Activated naive CD8-positive, alpha-beta T cell treated with anti-CD3 and anti-CD28 coated beads, Interleukin-2, amount 10 ng/mL, durations not matched to agents 7 days and 5 days (primary cell): ENCODE measurements around the gene SHLD1. TPM values are rescaled to one million over a fixed set of nuclear protein-coding genes. Genes with fewer than 3 reads are reported as not detected.

Source experiments
- ATAC-seq: fragments of 150-1000 bp; cut with Tn5 transposase; one replicate; pipeline ENCODE4 v1.10.0; 2021; ENCODE audit warnings: low read depth, moderate library complexity
- POLR2A ChIA-PET: fragments of 350-600 bp; sonication (Branson Sonifier 250); formaldehyde crosslinking; loops from one replicate; lab custom pipeline; 2021; ENCODE audit warnings: antibody characterized with exemption; lab: Charles Lee
- DNase-seq: peaks from one replicate; pipeline ENCODE4 v3.0.0; 2021
- H3K27ac Mint-ChIP-seq: one replicate; pipeline ENCODE4 v1.8.0; 2022; ENCODE audit warnings: mild to moderate bottlenecking, mixed read lengths
- H3K27me3 Mint-ChIP-seq: one replicate; pipeline ENCODE4 v1.8.0; 2022; ENCODE audit warnings: mild to moderate bottlenecking, moderate library complexity, mixed read lengths
- H3K36me3 Mint-ChIP-seq: one replicate; pipeline ENCODE4 v1.8.0; 2021; ENCODE audit warnings: mild to moderate bottlenecking, mixed read lengths
- H3K4me1 Mint-ChIP-seq: one replicate; pipeline ENCODE4 v1.8.0; 2021; ENCODE audit warnings: mixed read lengths
- H3K4me3 Mint-ChIP-seq: one replicate; pipeline ENCODE4 v1.8.0; 2022; ENCODE audit warnings: mild to moderate bottlenecking, moderate library complexity, mixed read lengths
- H3K9me3 Mint-ChIP-seq: one replicate; pipeline ENCODE4 v1.8.0; 2021; ENCODE audit warnings: mixed read lengths
- total RNA-seq, 2 experiments: library from RNA; stranded (reverse); gene quantifications; one replicate each; pipeline ENCODE4 v1.2.3, GENCODE V29; 2021

Gene SHLD1
- total RNA-seq, 2 experiments from 2014 or later: 8.1 to 8.4 TPM

DNA sequence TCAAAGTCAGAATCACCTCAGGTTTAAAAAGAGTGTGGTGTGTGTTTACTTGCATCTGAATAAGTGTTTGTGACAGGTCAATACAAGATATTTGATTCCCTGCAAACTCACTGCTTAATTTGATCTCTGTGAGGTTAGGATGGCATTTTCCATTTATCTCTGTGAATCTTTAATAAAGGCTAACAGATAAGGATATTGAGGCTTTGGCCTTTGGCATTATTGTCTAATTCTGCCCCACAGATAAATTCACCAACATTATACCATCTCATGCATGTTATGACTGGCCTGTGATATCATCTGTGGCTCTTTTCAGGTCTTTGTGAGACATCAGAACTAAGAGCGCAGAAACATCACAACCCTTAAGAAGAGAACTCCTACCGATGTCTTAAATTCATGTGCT is 115.4 kb downstream of the SHLD1 start:
- DNase-seq (no peak), ATAC-seq (no peak)
- H3K36me3 Mint-ChIP-seq: peaks cover 4% of the 10 kb centered on the region
- no peak overlapping the region for H3K4me3 Mint-ChIP-seq
- H3K9me3 Mint-ChIP-seq: no peaks in the 10 kb centered on the region
- POLR2A ChIA-PET: no interaction called here
- H3K27ac Mint-ChIP-seq: no peak overlapping the region
- no peaks in the 10 kb centered on the region for H3K27me3 Mint-ChIP-seq
- peaks cover 11% of the 10 kb centered on the region for H3K4me1 Mint-ChIP-seq

DNA sequence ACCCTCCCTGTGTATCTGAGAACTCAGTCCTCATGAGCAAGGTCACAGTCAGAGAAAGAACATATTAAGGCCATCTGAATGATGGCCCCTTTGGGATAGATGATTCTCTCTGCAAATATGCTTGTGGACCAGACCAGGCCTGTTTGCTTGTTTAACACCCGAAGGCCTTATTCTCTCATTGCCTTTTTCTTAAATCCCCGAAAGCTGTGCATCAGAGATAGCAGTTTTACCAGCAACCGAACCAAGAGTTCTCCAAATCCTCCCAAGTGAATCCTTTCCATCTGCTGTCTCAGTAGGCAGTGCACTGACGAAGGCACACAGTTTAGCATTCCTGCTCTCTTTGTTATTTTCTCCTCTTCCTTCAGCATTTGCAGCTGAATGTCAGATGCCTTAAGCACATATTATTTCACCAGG is 120.4 kb downstream of the SHLD1 start:
- no peaks in the 10 kb centered on the region for H3K36me3 Mint-ChIP-seq
- no peak overlapping the region for H3K4me3 Mint-ChIP-seq
- no peak overlapping the region for H3K27ac Mint-ChIP-seq
- no peaks in the 10 kb centered on the region for H3K4me1 Mint-ChIP-seq
- POLR2A ChIA-PET: no interaction called here
- H3K27me3 Mint-ChIP-seq: peaks cover 6% of the 10 kb centered on the region
- ATAC-seq (no peak), DNase-seq (no peak)
- H3K9me3 Mint-ChIP-seq: no peaks in the 10 kb centered on the region

DNA sequence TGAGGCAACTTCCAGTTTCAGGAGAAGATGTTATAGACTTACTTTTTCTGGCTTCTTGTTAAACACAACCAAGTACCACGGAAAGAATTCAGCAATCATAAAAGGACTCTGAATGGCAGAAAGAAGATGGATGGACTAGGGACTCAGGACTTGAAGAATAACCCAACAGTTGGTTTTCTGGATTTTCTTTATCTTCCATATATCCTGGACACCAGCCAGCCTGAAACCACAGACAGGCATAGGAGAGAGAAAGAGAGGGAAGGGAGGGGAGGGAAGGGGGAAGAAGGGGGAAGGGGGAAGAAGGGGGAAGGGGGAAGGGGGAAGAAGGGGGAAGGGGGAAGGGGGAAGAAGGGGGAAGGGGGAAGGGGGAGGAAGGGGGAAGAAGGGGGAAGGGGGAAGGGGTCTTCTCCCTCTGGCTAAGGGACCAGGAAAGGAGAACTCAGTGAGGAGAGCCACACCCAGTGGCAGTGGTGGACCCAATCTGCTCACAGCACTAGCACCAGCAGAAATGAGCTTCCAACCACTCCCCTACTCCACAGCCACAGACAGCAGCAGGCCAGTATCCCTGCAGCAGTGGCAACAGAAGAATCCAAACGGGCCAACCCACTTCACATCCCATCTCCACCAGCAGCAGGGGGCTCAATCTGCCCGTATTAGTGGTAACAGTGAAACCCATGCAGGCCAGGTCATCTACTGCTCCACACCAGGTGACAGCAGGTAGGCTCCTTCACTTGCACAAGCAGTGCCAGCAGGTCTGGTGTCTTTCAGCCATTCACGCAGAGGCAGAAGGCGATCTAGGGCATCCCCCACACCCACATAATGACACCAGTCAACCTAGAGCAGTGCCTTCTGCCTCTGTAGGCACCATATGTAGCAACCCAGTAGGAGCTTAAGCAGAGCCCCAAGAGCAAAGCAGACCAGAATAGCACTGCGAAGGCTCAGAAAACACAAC is 121.5 kb downstream of the SHLD1 start:
- H3K4me3 Mint-ChIP-seq: no peak overlapping the region
- H3K4me1 Mint-ChIP-seq: no peaks in the 10 kb centered on the region
- POLR2A ChIA-PET: no interaction called here
- no peak overlapping the region for H3K27ac Mint-ChIP-seq
- H3K9me3 Mint-ChIP-seq: no peaks in the 10 kb centered on the region
- ATAC-seq (no peak), DNase-seq (no peak)
- peaks cover 12% of the 10 kb centered on the region for H3K27me3 Mint-ChIP-seq
- H3K36me3 Mint-ChIP-seq: no peaks in the 10 kb centered on the region

DNA sequence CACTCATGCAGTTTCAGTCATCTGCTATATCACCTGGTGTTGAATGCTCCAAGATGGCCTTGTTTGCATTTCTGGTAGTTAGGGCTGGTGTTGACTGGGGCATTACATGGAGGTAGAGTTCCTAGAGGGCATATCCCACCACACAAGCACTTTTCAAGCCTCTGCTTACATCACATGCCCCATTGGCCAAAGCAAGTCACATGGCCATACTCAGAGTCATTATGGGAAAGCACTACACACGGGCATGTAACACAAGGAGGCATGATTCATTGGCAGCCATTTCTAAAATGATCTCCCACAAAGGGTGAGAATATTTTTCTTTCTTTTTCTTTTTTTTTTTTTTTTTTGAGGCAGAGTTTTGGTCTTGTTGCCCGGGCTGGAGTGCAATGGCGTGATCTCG is 126.9 kb downstream of the SHLD1 start:
- H3K4me1 Mint-ChIP-seq: peaks cover 9% of the 10 kb centered on the region
- POLR2A ChIA-PET: no interaction called here
- no peaks in the 10 kb centered on the region for H3K9me3 Mint-ChIP-seq
- H3K36me3 Mint-ChIP-seq: no peaks in the 10 kb centered on the region
- peaks cover 14% of the 10 kb centered on the region for H3K27me3 Mint-ChIP-seq
- ATAC-seq: no peak
- H3K4me3 Mint-ChIP-seq: no peak overlapping the region
- no peak for DNase-seq
- no peak overlapping the region for H3K27ac Mint-ChIP-seq

- POLR2A ChIA-PET: no interaction called here
- no peaks in the 10 kb centered on the region for H3K9me3 Mint-ChIP-seq
- no peak for ATAC-seq
These were observed 130.1 kb downstream of the SHLD1 start for GRCh38 chr20:5880326-5880725.

GRCh38 chr20:5881703-5882102 is 131.5 kb downstream of the SHLD1 start:
- DNase-seq: no peak
- peaks cover 7% of the 10 kb centered on the region for H3K27me3 Mint-ChIP-seq
- POLR2A ChIA-PET: no interaction called here
- H3K4me3 Mint-ChIP-seq: no peak overlapping the region
- H3K36me3 Mint-ChIP-seq: no peaks in the 10 kb centered on the region
- ATAC-seq: no peak
- no peak overlapping the region for H3K27ac Mint-ChIP-seq
- no peaks in the 10 kb centered on the region for H3K9me3 Mint-ChIP-seq
- H3K4me1 Mint-ChIP-seq: peaks cover 9% of the 10 kb centered on the region

More at GRCh38 chr20:5880326-5880725, 130.1 kb downstream of the SHLD1 start:
- Mint-ChIP-seq H3K36me3 (no peaks in the 10 kb centered on the region), H3K27me3 (peaks cover 10% of the 10 kb centered on the region), H3K4me3 (no peak overlapping the region), H3K4me1 (peaks cover 9% of the 10 kb centered on the region), H3K27ac (no peak overlapping the region)
- DNase-seq: no peak

DNA sequence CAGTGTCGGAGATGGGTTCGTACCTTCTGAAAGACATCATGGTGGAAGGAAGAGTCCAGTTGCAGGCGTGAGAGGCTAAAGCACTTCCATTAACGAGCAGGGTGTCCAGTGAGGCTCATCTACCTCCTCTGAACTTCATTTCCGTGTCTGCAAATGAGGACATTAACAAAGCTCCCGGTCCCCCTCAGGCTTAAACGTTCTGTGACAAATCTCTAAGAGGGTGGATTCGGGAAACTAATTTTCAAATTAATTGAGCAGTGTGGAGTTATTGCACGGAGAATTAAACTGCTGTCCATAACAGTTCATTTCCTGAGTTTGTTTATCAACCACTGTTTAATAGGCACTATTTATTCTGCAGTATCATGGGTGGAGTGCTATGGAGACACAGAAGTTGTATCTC is 132.0 kb downstream of the SHLD1 start:
- H3K9me3 Mint-ChIP-seq: no peaks in the 10 kb centered on the region
- no peak overlapping the region for H3K4me3 Mint-ChIP-seq
- peaks cover 9% of the 10 kb centered on the region for H3K4me1 Mint-ChIP-seq
- H3K36me3 Mint-ChIP-seq: no peaks in the 10 kb centered on the region
- H3K27ac Mint-ChIP-seq: no peak overlapping the region
- DNase-seq: no peak
- no peak for ATAC-seq
- H3K27me3 Mint-ChIP-seq: peaks cover 10% of the 10 kb centered on the region
- POLR2A ChIA-PET: no interaction called here

- peaks cover 6% of the 10 kb centered on the region for H3K4me1 Mint-ChIP-seq
- no peak overlapping the region for H3K4me3 Mint-ChIP-seq
- POLR2A ChIA-PET: no interaction called here
- H3K27ac Mint-ChIP-seq: no peak overlapping the region
- H3K9me3 Mint-ChIP-seq: no peaks in the 10 kb centered on the region
- DNase-seq: no peak
- no peaks in the 10 kb centered on the region for H3K36me3 Mint-ChIP-seq
- peaks cover 9% of the 10 kb centered on the region for H3K27me3 Mint-ChIP-seq
- no peak for ATAC-seq
These were observed 134.5 kb downstream of the SHLD1 start for GRCh38 chr20:5884465-5885335.

- H3K27me3 Mint-ChIP-seq: peaks cover 11% of the 10 kb centered on the region
- no peak overlapping the region for H3K4me3 Mint-ChIP-seq
- H3K9me3 Mint-ChIP-seq: no peaks in the 10 kb centered on the region
- ATAC-seq: no peak
- no peak overlapping the region for H3K27ac Mint-ChIP-seq
- no peaks in the 10 kb centered on the region for H3K36me3 Mint-ChIP-seq
- peaks cover 6% of the 10 kb centered on the region for H3K4me1 Mint-ChIP-seq
- DNase-seq: no peak
- POLR2A ChIA-PET: no interaction called here
These were observed 135.7 kb downstream of the SHLD1 start for GRCh38 chr20:5885866-5886265.

GRCh38 chr20:5886788-5887187 is 136.6 kb downstream of the SHLD1 start:
- Mint-ChIP-seq H3K4me3 (no peak overlapping the region), H3K27ac (no peak overlapping the region), H3K9me3 (no peaks in the 10 kb centered on the region), H3K36me3 (no peaks in the 10 kb centered on the region), H3K27me3 (peaks cover 12% of the 10 kb centered on the region), H3K4me1 (peaks cover 2% of the 10 kb centered on the region)
- DNase-seq (no peak), ATAC-seq (no peak)
- POLR2A ChIA-PET: no interaction called here

DNA sequence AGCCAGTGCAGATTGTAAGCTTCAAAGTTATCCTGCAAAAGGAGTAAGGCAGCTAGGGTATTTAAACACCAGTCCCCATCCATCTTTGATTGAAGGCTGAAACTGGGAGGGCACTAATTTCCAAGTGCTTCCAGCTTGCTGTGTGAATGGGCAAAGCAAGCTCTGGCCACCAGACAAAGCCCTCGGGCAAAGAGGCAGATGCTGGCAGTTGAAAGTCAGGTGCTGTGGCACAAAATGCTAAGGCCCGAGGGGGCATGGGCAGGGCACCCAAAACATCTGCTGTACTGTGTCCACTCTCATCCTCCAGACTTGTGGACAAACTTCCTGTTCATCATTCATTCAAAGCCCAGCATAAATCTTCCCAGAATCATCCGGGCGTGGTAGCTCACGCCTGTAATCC is 137.2 kb downstream of the SHLD1 start:
- Mint-ChIP-seq H3K4me3 (no peak overlapping the region), H3K36me3 (no peaks in the 10 kb centered on the region), H3K9me3 (no peaks in the 10 kb centered on the region), H3K27ac (no peak overlapping the region), H3K4me1 (no peaks in the 10 kb centered on the region), H3K27me3 (peaks cover 12% of the 10 kb centered on the region)
- POLR2A ChIA-PET: no interaction called here
- no peak for ATAC-seq
- no peak for DNase-seq

- no peaks in the 10 kb centered on the region for H3K9me3 Mint-ChIP-seq
- no peaks in the 10 kb centered on the region for H3K36me3 Mint-ChIP-seq
- DNase-seq (no peak), ATAC-seq (no peak)
- no peak overlapping the region for H3K27ac Mint-ChIP-seq
- H3K4me3 Mint-ChIP-seq: no peak overlapping the region
- H3K27me3 Mint-ChIP-seq: peaks cover 9% of the 10 kb centered on the region
- H3K4me1 Mint-ChIP-seq: no peaks in the 10 kb centered on the region
- POLR2A ChIA-PET: no interaction called here
These were observed 137.8 kb downstream of the SHLD1 start for GRCh38 chr20:5888041-5888440.

- H3K9me3 Mint-ChIP-seq: peaks cover 2% of the 10 kb centered on the region
- H3K4me3 Mint-ChIP-seq: no peak overlapping the region
- POLR2A ChIA-PET: no interaction called here
- H3K4me1 Mint-ChIP-seq: no peaks in the 10 kb centered on the region
- DNase-seq: no peak
- H3K36me3 Mint-ChIP-seq: peaks cover 1% of the 10 kb centered on the region
- ATAC-seq: no peak
- H3K27ac Mint-ChIP-seq: no peak overlapping the region
- H3K27me3 Mint-ChIP-seq: peaks cover 11% of the 10 kb centered on the region
These were observed 140.7 kb downstream of the SHLD1 start for GRCh38 chr20:5890773-5891441.
